MV-4-11 (cell line): Measurements from ENCODE around the gene BOD1L1.

Experiments used
- DNase-seq: peaks from one replicate; lab custom pipeline; 2025; lab: John Stamatoyannopoulos, UW

BOD1L1 gene

GRCh38 chr4:13539047-13539618, 88.4 kb downstream of the BOD1L1 start:
- no peak for DNase-seq

GRCh38 chr4:13538427-13538973, 89.0 kb downstream of the BOD1L1 start:
- no peak for DNase-seq

GRCh38 chr4:13537832-13538177, 89.7 kb downstream of the BOD1L1 start:
- DNase-seq: no peak

- DNase-seq: peak; percentile 16
Observed at GRCh38 chr4:13537011-13537831, 90.3 kb downstream of the BOD1L1 start.

GRCh38 chr4:13536607-13537006, 90.9 kb downstream of the BOD1L1 start:
- no peak for DNase-seq

GRCh38 chr4:13535708-13536361, 91.7 kb downstream of the BOD1L1 start:
- DNase-seq: no peak

- no peak for DNase-seq
Observed at GRCh38 chr4:13535118-13535517, 92.4 kb downstream of the BOD1L1 start.

GRCh38 chr4:13534344-13535063, 93.0 kb downstream of the BOD1L1 start:
- DNase-seq: no peak

GRCh38 chr4:13533670-13534343, 93.7 kb downstream of the BOD1L1 start:
- no peak for DNase-seq

GRCh38 chr4:13531625-13531998, 95.9 kb downstream of the BOD1L1 start:
- no peak for DNase-seq

GRCh38 chr4:13530823-13531624, 96.5 kb downstream of the BOD1L1 start:
- DNase-seq: peak; percentile 29

- DNase-seq: no peak
Observed at GRCh38 chr4:13529128-13529919, 98.2 kb downstream of the BOD1L1 start.

GRCh38 chr4:13528821-13529127, 98.8 kb downstream of the BOD1L1 start:
- no peak for DNase-seq

GRCh38 chr4:13527981-13528820, 99.3 kb downstream of the BOD1L1 start:
- DNase-seq: peak; percentile 91

- no peak for DNase-seq
Observed at GRCh38 chr4:13527192-13527980, 100.1 kb downstream of the BOD1L1 start.

GRCh38 chr4:13526658-13527057, 100.9 kb downstream of the BOD1L1 start:
- DNase-seq: no peak

GRCh38 chr4:13525606-13526281, 101.8 kb downstream of the BOD1L1 start:
- no peak for DNase-seq
